Peyer's patch (tissue), 4 donors: ENCODE measurements around the gene TBL1XR1.
A peak's percentile ranks its signal among the peaks of the same experiment; 100 is the strongest.

Experiments
- POLR2A ChIP-seq, 2 donors: fragments of 450-650 bp; IDR thresholded peaks; one replicate each; pipeline ENCODE4 v1.5.1; 2017; ENCODE audit warnings: antibody characterized with exemption in 2 of 2, mild to moderate bottlenecking in 2 of 2, moderate library complexity in 2 of 2
- TF ChIP-seq, protein P1 (sequence below), 6 experiments: fragments of 450-650 bp in 4 of 6; fragments of 200-600 bp in 2 of 6; sonication (generic) in 1 of 6; IDR thresholded peaks; one replicate each; pipeline ENCODE4 v1.5.1; 2017 to 2019; ENCODE audit warnings: antibody characterized with exemption in 6 of 6, mild to moderate bottlenecking in 3 of 6, moderate library complexity in 1 of 6

GRCh38 chr3:177211503-177212277 lies 14.4 kb upstream of the TBL1XR1 start:
- TF ChIP-seq POLR2A (IDR thresholded peaks at IDR 0.05) = peak in 1 of 2 donors; percentile 11
- TF ChIP-seq, protein P1, sequence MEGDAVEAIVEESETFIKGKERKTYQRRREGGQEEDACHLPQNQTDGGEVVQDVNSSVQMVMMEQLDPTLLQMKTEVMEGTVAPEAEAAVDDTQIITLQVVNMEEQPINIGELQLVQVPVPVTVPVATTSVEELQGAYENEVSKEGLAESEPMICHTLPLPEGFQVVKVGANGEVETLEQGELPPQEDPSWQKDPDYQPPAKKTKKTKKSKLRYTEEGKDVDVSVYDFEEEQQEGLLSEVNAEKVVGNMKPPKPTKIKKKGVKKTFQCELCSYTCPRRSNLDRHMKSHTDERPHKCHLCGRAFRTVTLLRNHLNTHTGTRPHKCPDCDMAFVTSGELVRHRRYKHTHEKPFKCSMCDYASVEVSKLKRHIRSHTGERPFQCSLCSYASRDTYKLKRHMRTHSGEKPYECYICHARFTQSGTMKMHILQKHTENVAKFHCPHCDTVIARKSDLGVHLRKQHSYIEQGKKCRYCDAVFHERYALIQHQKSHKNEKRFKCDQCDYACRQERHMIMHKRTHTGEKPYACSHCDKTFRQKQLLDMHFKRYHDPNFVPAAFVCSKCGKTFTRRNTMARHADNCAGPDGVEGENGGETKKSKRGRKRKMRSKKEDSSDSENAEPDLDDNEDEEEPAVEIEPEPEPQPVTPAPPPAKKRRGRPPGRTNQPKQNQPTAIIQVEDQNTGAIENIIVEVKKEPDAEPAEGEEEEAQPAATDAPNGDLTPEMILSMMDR (IDR thresholded peaks at IDR 0.05) = no peak
